Stimulated activated CD8-positive, alpha-beta memory T cell treated with anti-CD3 and anti-CD28 coated beads, Interleukin-7, amount 100 ng/mL, for 48 hours (primary cell): Measurements from ENCODE around the gene GRK4.
"Not testable (repeated sequence)": the region's sequence is repeated elsewhere in the genome, so short reads cannot be mapped to it uniquely, and the experiment has no call there.

ENCODE experiments used
- DNase-seq, 2 donors: peaks; one replicate each; pipeline ENCODE4 v3.0.0-alpha.2; 2020; ENCODE audit warnings: low read depth in 1 of 2; ENCODE audit errors: extremely low read depth in 1 of 2

Gene GRK4

GRCh38 chr4:2958446-2958845 lies 4.9 kb upstream of the GRK4 start:
- DNase-seq, result no peak

GRCh38 chr4:2960450-2960849 lies 2.9 kb upstream of the GRK4 start:
- DNase-seq, result not testable (repeated sequence)

GRCh38 chr4:2961421-2961810 lies 2.0 kb upstream of the GRK4 start:
- no peak for DNase-seq

- DNase-seq, result peak in 1 of 2 donors; percentile 81
These were observed 1.4 kb upstream of the GRK4 start for GRCh38 chr4:2961811-2962441.

- peak in 1 of 2 donors; percentile 34 for DNase-seq
These were observed 677 bp upstream of the GRK4 start for GRCh38 chr4:2962614-2963174.

- DNase-seq, result no peak
These were observed 648 bp downstream of the GRK4 start for GRCh38 chr4:2963966-2964471.

- DNase-seq, result no peak
These were observed 1.4 kb downstream of the GRK4 start for GRCh38 chr4:2964706-2965258.

- no peak for DNase-seq
These were observed 1.9 kb downstream of the GRK4 start for GRCh38 chr4:2965262-2965661.

GRCh38 chr4:2968381-2968780 lies 5.0 kb downstream of the GRK4 start:
- DNase-seq, result no peak

- no peak for DNase-seq
These were observed 7.9 kb downstream of the GRK4 start for GRCh38 chr4:2971275-2971674.

- no peak for DNase-seq
These were observed 14.1 kb downstream of the GRK4 start for GRCh38 chr4:2977211-2978088.

GRCh38 chr4:2981256-2981819 lies 18.0 kb downstream of the GRK4 start:
- DNase-seq, result no peak

- DNase-seq, result no peak
These were observed 18.6 kb downstream of the GRK4 start for GRCh38 chr4:2982012-2982411.

GRCh38 chr4:2983715-2984114 lies 20.3 kb downstream of the GRK4 start:
- not testable (repeated sequence) for DNase-seq

- DNase-seq, result no peak
These were observed 27.9 kb downstream of the GRK4 start for GRCh38 chr4:2991243-2991642.

- no peak for DNase-seq
These were observed 31.5 kb downstream of the GRK4 start for GRCh38 chr4:2994917-2995316.

- DNase-seq, result no peak
These were observed 32.3 kb downstream of the GRK4 start for GRCh38 chr4:2995546-2996265.

- DNase-seq, result no peak
These were observed 33.0 kb downstream of the GRK4 start for GRCh38 chr4:2996415-2996814.

GRCh38 chr4:3007724-3008123 lies 44.4 kb downstream of the GRK4 start:
- no peak for DNase-seq

GRCh38 chr4:3009422-3009821 lies 46.1 kb downstream of the GRK4 start:
- no peak for DNase-seq

GRCh38 chr4:3010577-3010976 lies 47.2 kb downstream of the GRK4 start:
- DNase-seq, result no peak
